Measurements from ENCODE around the gene PDE4B.
"Not testable (repeated sequence)": the region's sequence is repeated elsewhere in the genome, so short reads cannot be mapped to it uniquely, and the experiment has no call there.

Gene PDE4B

DNA sequence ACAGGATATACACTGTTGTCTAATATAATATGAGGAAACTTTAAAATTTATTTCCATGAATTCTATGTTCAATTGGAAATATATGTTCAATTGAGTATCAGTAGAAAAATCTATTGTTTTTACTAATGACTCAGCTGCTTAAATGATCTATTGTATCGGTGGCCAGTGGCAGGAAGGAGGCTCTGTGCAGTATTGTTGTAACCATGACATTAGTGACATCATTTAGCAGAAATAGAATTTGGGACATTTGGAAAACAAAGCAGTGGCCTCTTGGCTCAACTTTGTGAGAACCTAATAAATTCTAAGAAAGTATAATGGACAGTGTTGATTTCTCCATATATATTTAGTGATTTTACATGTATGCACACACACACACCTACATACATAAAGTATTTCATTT is 257.4 kb downstream of the PDE4B start:
- Histone ChIP-seq H4K8ac (ENCODE audit: low read depth, low read length) (no peak overlapping the region), H3K27me3 (ENCODE audit: insufficient read depth, low read length, poor library complexity) (no peaks in the 10 kb centered on the region), H3K4me1 (ENCODE audit: control insufficient read depth, low read depth, low read length) (no peaks in the 10 kb centered on the region), H2AK5ac (ENCODE audit: low read length) (no peak overlapping the region), H3K4me2 (ENCODE audit: low read length) (no peak overlapping the region), H3K18ac (ENCODE audit: low read length) (no peak overlapping the region), H3K4me3 (ENCODE audit: low read length) (no peak overlapping the region), H3K9ac (ENCODE audit: low read length) (no peak overlapping the region), H3K23ac (ENCODE audit: low read length) (no peak overlapping the region), H2BK120ac (ENCODE audit: low read depth, low read length) (no peak overlapping the region), H4K5ac (ENCODE audit: low read length) (no peak overlapping the region), H3K36me3 (ENCODE audit: control insufficient read depth, insufficient read depth, low read length) (no peaks in the 10 kb centered on the region), H3K4ac (ENCODE audit: low read depth, low read length) (no peak overlapping the region), H3K27ac (ENCODE audit: low read depth, low read length) (no peak overlapping the region), H2BK5ac (ENCODE audit: low read length) (no peak overlapping the region), H2BK15ac (replicated peaks; ENCODE audit: low read depth) (no peak overlapping the region), H3K79me1 (ENCODE audit: low read length) (no peaks in the 10 kb centered on the region), H3K56ac (ENCODE audit: low read length) (no peak overlapping the region), H3K79me2 (ENCODE audit: control insufficient read depth, insufficient read depth, low read length) (no peaks in the 10 kb centered on the region)
- WGBS (ENCODE audit: extremely low coverage, insufficient coverage, low lambda C conversion rate), result no CpG with 5 or more reads among the region's 1 CpG
- DNase-seq, result no peak

DNA sequence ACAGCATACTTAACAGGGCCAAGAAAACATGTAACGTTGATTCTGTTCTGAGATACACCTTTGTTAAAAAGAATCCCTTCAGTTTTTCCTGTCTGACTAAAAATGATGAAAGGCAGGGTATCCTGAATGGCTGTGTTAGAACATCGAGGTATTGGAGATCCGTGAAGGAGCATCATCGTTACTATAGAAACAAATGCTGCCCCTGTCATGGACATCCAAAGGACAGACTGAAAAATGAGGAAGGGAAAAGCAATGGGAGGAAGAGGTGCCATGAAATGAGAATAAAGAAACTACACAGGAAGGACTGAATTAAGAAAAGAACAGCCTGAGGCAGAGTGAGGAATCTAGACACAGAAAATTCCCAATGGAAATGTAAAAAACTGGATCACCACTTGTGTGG is 257.9 kb downstream of the PDE4B start:
- H3K9ac ChIP-seq (ENCODE audit: low read length), result no peak overlapping the region
- H2BK15ac ChIP-seq (replicated peaks; ENCODE audit: low read depth), result no peak overlapping the region
- H3K79me1 ChIP-seq (ENCODE audit: low read length), result no peaks in the 10 kb centered on the region
- H4K8ac ChIP-seq (ENCODE audit: low read depth, low read length), result no peak overlapping the region
- H3K56ac ChIP-seq (ENCODE audit: low read length), result no peak overlapping the region
- no peaks in the 10 kb centered on the region for H3K79me2 ChIP-seq (ENCODE audit: control insufficient read depth, insufficient read depth, low read length)
- H3K23ac ChIP-seq (ENCODE audit: low read length), result no peak overlapping the region
- WGBS (ENCODE audit: extremely low coverage, insufficient coverage, low lambda C conversion rate), result no CpG with 5 or more reads among the region's 4 CpGs
- no peak for DNase-seq
- no peak overlapping the region for H3K4ac ChIP-seq (ENCODE audit: low read depth, low read length)
- no peak overlapping the region for H3K4me2 ChIP-seq (ENCODE audit: low read length)
- no peaks in the 10 kb centered on the region for H3K36me3 ChIP-seq (ENCODE audit: control insufficient read depth, insufficient read depth, low read length)
- no peaks in the 10 kb centered on the region for H3K4me1 ChIP-seq (ENCODE audit: control insufficient read depth, low read depth, low read length)
- no peak overlapping the region for H3K4me3 ChIP-seq (ENCODE audit: low read length)
- no peak overlapping the region for H4K5ac ChIP-seq (ENCODE audit: low read length)
- H2BK5ac ChIP-seq (ENCODE audit: low read length), result no peak overlapping the region
- no peak overlapping the region for H2BK120ac ChIP-seq (ENCODE audit: low read depth, low read length)
- H3K27ac ChIP-seq (ENCODE audit: low read depth, low read length), result no peak overlapping the region
- no peak overlapping the region for H2AK5ac ChIP-seq (ENCODE audit: low read length)
- no peak overlapping the region for H3K18ac ChIP-seq (ENCODE audit: low read length)
- no peaks in the 10 kb centered on the region for H3K27me3 ChIP-seq (ENCODE audit: insufficient read depth, low read length, poor library complexity)

GRCh38 chr1:66055092-66055491 is 262.4 kb downstream of the PDE4B start:
- Histone ChIP-seq H3K79me2 (ENCODE audit: control insufficient read depth, insufficient read depth, low read length) (no peaks in the 10 kb centered on the region), H3K4ac (ENCODE audit: low read depth, low read length) (no peak overlapping the region), H4K8ac (ENCODE audit: low read depth, low read length) (no peak overlapping the region), H4K5ac (ENCODE audit: low read length) (no peak overlapping the region), H3K4me3 (ENCODE audit: low read length) (no peak overlapping the region), H3K56ac (ENCODE audit: low read length) (no peak overlapping the region), H2AK5ac (ENCODE audit: low read length) (no peak overlapping the region), H3K23ac (ENCODE audit: low read length) (no peak overlapping the region), H3K9ac (ENCODE audit: low read length) (no peak overlapping the region), H3K79me1 (ENCODE audit: low read length) (no peaks in the 10 kb centered on the region), H3K18ac (ENCODE audit: low read length) (no peak overlapping the region), H3K4me1 (ENCODE audit: control insufficient read depth, low read depth, low read length) (no peaks in the 10 kb centered on the region), H3K36me3 (ENCODE audit: control insufficient read depth, insufficient read depth, low read length) (no peaks in the 10 kb centered on the region), H3K4me2 (ENCODE audit: low read length) (no peak overlapping the region), H2BK5ac (ENCODE audit: low read length) (no peak overlapping the region), H2BK15ac (replicated peaks; ENCODE audit: low read depth) (no peak overlapping the region), H3K27ac (ENCODE audit: low read depth, low read length) (no peak overlapping the region), H2BK120ac (ENCODE audit: low read depth, low read length) (no peak overlapping the region), H3K27me3 (ENCODE audit: insufficient read depth, low read length, poor library complexity) (no peaks in the 10 kb centered on the region)
- no CpG with 5 or more reads among the region's 3 CpGs for WGBS (ENCODE audit: extremely low coverage, insufficient coverage, low lambda C conversion rate)
- no peak for DNase-seq

GRCh38 chr1:66057448-66057847 is 264.8 kb downstream of the PDE4B start:
- not testable (repeated sequence) for H3K18ac ChIP-seq (ENCODE audit: low read length); DNase-seq
- no CpG with 5 or more reads among the region's 3 CpGs for WGBS (ENCODE audit: extremely low coverage, insufficient coverage, low lambda C conversion rate)

DNA sequence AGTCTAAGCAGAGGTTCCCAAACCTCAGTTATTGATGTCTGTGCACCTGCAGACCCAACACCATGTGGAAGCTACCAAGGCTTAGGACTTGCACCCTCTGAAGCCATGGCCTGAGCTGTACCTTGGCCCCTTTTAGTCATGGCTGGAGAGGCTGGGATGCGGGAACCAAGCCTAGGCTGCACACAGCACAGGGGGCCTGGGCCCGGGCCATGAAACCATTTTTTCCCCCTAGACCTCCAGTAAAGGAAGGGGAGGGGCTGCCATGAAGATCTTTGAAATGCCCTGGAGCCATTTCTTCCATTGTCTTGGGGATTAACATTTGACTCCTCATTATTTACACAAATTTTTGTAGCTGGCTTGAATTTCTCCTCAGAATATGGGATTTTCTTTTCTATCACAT is 265.9 kb downstream of the PDE4B start:
- Histone ChIP-seq H4K8ac (ENCODE audit: low read depth, low read length) (no peak overlapping the region), H3K4me2 (ENCODE audit: low read length) (no peak overlapping the region), H3K4me1 (ENCODE audit: control insufficient read depth, low read depth, low read length) (no peaks in the 10 kb centered on the region), H3K79me1 (ENCODE audit: low read length) (no peaks in the 10 kb centered on the region), H2BK120ac (ENCODE audit: low read depth, low read length) (no peak overlapping the region), H2BK15ac (replicated peaks; ENCODE audit: low read depth) (no peak overlapping the region), H3K56ac (ENCODE audit: low read length) (no peak overlapping the region), H3K9ac (ENCODE audit: low read length) (no peak overlapping the region), H3K23ac (ENCODE audit: low read length) (no peak overlapping the region), H3K36me3 (ENCODE audit: control insufficient read depth, insufficient read depth, low read length) (no peaks in the 10 kb centered on the region), H4K5ac (ENCODE audit: low read length) (no peak overlapping the region), H2BK5ac (ENCODE audit: low read length) (no peak overlapping the region), H3K79me2 (ENCODE audit: control insufficient read depth, insufficient read depth, low read length) (no peaks in the 10 kb centered on the region), H3K27me3 (ENCODE audit: insufficient read depth, low read length, poor library complexity) (no peaks in the 10 kb centered on the region), H3K4ac (ENCODE audit: low read depth, low read length) (no peak overlapping the region), H3K27ac (ENCODE audit: low read depth, low read length) (no peak overlapping the region), H3K18ac (ENCODE audit: low read length) (no peak overlapping the region), H3K4me3 (ENCODE audit: low read length) (no peak overlapping the region), H2AK5ac (ENCODE audit: low read length) (no peak overlapping the region)
- no peak for DNase-seq
- no CpG with 5 or more reads among the region's 2 CpGs for WGBS (ENCODE audit: extremely low coverage, insufficient coverage, low lambda C conversion rate)

More at GRCh38 chr1:66057448-66057847, 264.8 kb downstream of the PDE4B start:
- not testable (repeated sequence) for H3K4me2 ChIP-seq (ENCODE audit: low read length); H3K9ac ChIP-seq (ENCODE audit: low read length); H3K4ac ChIP-seq (ENCODE audit: low read depth, low read length); H3K23ac ChIP-seq (ENCODE audit: low read length); H3K4me3 ChIP-seq (ENCODE audit: low read length); H3K79me2 ChIP-seq (ENCODE audit: control insufficient read depth, insufficient read depth, low read length); H3K79me1 ChIP-seq (ENCODE audit: low read length); H2BK15ac ChIP-seq (replicated peaks; ENCODE audit: low read depth); H4K5ac ChIP-seq (ENCODE audit: low read length); H2BK5ac ChIP-seq (ENCODE audit: low read length); H3K27me3 ChIP-seq (ENCODE audit: insufficient read depth, low read length, poor library complexity); H3K56ac ChIP-seq (ENCODE audit: low read length); H2AK5ac ChIP-seq (ENCODE audit: low read length); H3K27ac ChIP-seq (ENCODE audit: low read depth, low read length); H3K4me1 ChIP-seq (ENCODE audit: control insufficient read depth, low read depth, low read length); H4K8ac ChIP-seq (ENCODE audit: low read depth, low read length); H3K36me3 ChIP-seq (ENCODE audit: control insufficient read depth, insufficient read depth, low read length); H2BK120ac ChIP-seq (ENCODE audit: low read depth, low read length)

- not testable (repeated sequence) for H4K8ac ChIP-seq (ENCODE audit: low read depth, low read length); H3K4me3 ChIP-seq (ENCODE audit: low read length); H3K18ac ChIP-seq (ENCODE audit: low read length); H2BK120ac ChIP-seq (ENCODE audit: low read depth, low read length); H2AK5ac ChIP-seq (ENCODE audit: low read length); H3K27me3 ChIP-seq (ENCODE audit: insufficient read depth, low read length, poor library complexity); H3K9ac ChIP-seq (ENCODE audit: low read length); H3K4me1 ChIP-seq (ENCODE audit: control insufficient read depth, low read depth, low read length); H3K27ac ChIP-seq (ENCODE audit: low read depth, low read length); H3K56ac ChIP-seq (ENCODE audit: low read length); H4K5ac ChIP-seq (ENCODE audit: low read length); H2BK15ac ChIP-seq (replicated peaks; ENCODE audit: low read depth); H3K79me2 ChIP-seq (ENCODE audit: control insufficient read depth, insufficient read depth, low read length); H3K4me2 ChIP-seq (ENCODE audit: low read length); H2BK5ac ChIP-seq (ENCODE audit: low read length); H3K23ac ChIP-seq (ENCODE audit: low read length); H3K79me1 ChIP-seq (ENCODE audit: low read length); DNase-seq; H3K36me3 ChIP-seq (ENCODE audit: control insufficient read depth, insufficient read depth, low read length); H3K4ac ChIP-seq (ENCODE audit: low read depth, low read length)
- no CpG with 5 or more reads among the region's 4 CpGs for whole genome bisulfite sequencing (ENCODE audit: extremely low coverage, insufficient coverage, low lambda C conversion rate)
These were observed 274.5 kb downstream of the PDE4B start for GRCh38 chr1:66067219-66067618.

Data from mesendoderm (in vitro differentiated cells).